Motor neuron (in vitro differentiated cells): Measurements from ENCODE around the gene MORN1. TPM values are rescaled to one million over a fixed set of nuclear protein-coding genes. Genes with fewer than 3 reads are reported as not detected.

Experiments used
- ATAC-seq, 8 experiments: fragments of 200-7000 bp; cut with Tn5 transposase; replicated peaks in 6 of 8; 2 replicates each; pipeline ENCODE4 v1.8.0; 2021; ENCODE audit warnings: mild to moderate bottlenecking in 8 of 8, moderate library complexity in 8 of 8
- H3K27ac ChIP-seq, 2 donors: fragments of 250-450 bp; sonication (Bioruptor Pico); 2 replicates each; pipeline ENCODE4 v1.9.0; 2021; ENCODE audit warnings: antibody characterized with exemption in 2 of 2, mild to moderate bottlenecking in 2 of 2, moderate library complexity in 1 of 2
- H3K4me1 ChIP-seq, 2 donors: fragments of 250-450 bp; sonication (Bioruptor Pico); replicated peaks in 1 of 2; 2 replicates each; pipeline ENCODE4 v1.6.1; 2021; ENCODE audit warnings: antibody characterized with exemption in 2 of 2, mild to moderate bottlenecking in 2 of 2, moderate library complexity in 1 of 2
- H3K4me3 ChIP-seq, 5 donors: fragments of 250-450 bp; sonication (Bioruptor Pico); 2 replicates each; pipeline ENCODE4 v1.9.0; 2021; ENCODE audit warnings: antibody characterized with exemption in 5 of 5, mild to moderate bottlenecking in 5 of 5, moderate library complexity in 4 of 5
- WGBS, 10 experiments: fragments of 450-650 bp; shearing (Covaris generic); methylation state at CpG; one replicate each; pipeline ENCODE4 v1.0.0; 2022; 5-methylcytosine and 5-hydroxymethylcytosine counted together
- in situ Hi-C, 9 experiments: fragments of 400-800 bp; cut with MboI; loops; one replicate each; pipeline ENCODE4 v1.15.0; 2021; ENCODE audit warnings: low sequenced_read_pairs in 9 of 9, low pct_unique_long_range_greater_than_20kb in 2 of 9; ENCODE audit not compliant: unreplicated experiment in 9 of 9
- total RNA-seq, 8 experiments: library from RNA; unstranded; fragments of 300-600 nt; gene quantifications; 2 replicates each; pipeline versions ENCODE4 v1.2.3 to v1.2.4, GENCODE V29; 2022

Gene MORN1
- total RNA-seq, 8 experiments from 2014 or later = 13.5 to 28.6 (median 21.8) TPM

GRCh38 chr1:2393471-2393877, 2.1 kb upstream of the MORN1 start:
- Histone ChIP-seq H3K4me3 (peak overlapping the region in 1 of 5 donors; percentile 93), H3K4me1 (peaks cover 15 to 18% of the 10 kb centered on the region in 2 donors), H3K27ac (no peak overlapping the region)
- in situ Hi-C loops = loop anchor here in 4 of 9 experiments (25.0 kb wide), 2 partner anchors 181 to 206 kb away; partner anchors contain the start of gene FAAP20 (in 3 of the 4)
- no peak for ATAC-seq
- WGBS, 10 experiments = 67 to 100% (median 94%) methylated on average over 1 to 8 of the region's 9 CpGs; no CpG with 5 or more reads in 3 of the 10 experiments

DNA sequence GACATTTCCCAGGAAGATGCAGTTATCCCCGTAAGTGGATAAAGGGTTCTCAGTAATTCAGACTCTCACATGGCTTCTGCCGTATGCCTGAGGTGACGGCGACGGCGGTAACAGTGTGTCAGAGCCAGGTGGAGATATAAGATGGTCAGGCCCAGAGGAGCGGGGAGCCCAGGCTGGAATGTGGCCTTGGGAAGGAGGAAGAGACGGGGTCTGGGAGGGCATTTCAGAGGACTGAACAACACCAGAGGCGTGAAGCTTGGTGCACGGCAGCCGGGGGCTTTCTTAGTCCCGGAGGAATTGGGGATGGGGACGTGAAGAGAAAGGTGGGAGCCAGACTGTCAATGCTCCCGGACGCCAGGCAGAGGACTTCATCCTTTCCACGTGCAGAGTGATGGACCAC, 1.3 kb upstream of the MORN1 start:
- 28 to 68% (median 37%) methylated on average over 1 to 13 of the region's 16 CpGs; no CpG with 5 or more reads in 3 of the 10 experiments for WGBS, 10 experiments
- Histone ChIP-seq H3K27ac (peak overlapping the region; percentile 85 to 98), H3K4me1 (peaks cover 15 to 18% of the 10 kb centered on the region in 2 donors), H3K4me3 (peak overlapping the region; percentile 74 to 98 (median 85))
- ATAC-seq = no peak
- in situ Hi-C loops = loop anchor here in 4 of 9 experiments (25.0 kb wide), 2 partner anchors 180 to 205 kb away; partner anchors contain the start of gene FAAP20 (in 3 of the 4)

GRCh38 chr1:2391931-2392509, 666 bp upstream of the MORN1 start:
- H3K27ac ChIP-seq = peak overlapping the region; percentile 85 to 98

DNA sequence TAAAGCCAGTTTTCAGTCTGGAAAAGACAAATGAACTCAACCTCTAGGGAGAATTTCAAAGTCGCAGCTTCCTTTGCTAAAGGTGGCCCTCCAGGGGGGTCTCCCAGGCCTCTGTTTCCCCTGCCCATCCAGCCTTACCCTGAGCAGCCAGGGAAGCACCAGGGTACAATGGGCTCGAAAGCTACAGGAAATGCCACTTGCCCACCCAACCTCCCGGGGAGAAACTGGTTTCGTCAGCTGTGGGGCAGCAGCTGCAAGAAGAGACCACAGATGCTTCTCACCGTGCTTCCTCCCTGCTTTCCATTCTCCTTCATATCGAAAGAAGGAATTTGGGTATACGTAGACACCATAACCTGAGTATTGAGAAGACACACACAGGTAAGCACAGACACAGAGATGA, 1.7 kb downstream of the MORN1 start:
- ATAC-seq = no peak
- peaks cover 15 to 18% of the 10 kb centered on the region in 2 donors for H3K4me1 ChIP-seq
- in situ Hi-C loops = loop anchor here in 6 of 9 experiments (5.0 to 25.0 kb wide), 4 partner anchors 177 to 202 kb away; partner anchors contain the start of gene FAAP20 (in 5 of the 6)
- 88 to 100% (median 93%) methylated on average over 2 to 7 of the region's 7 CpGs; no CpG with 5 or more reads in 2 of the 10 experiments for WGBS, 10 experiments
- no peak overlapping the region for H3K27ac ChIP-seq
- no peak overlapping the region for H3K4me3 ChIP-seq

More at GRCh38 chr1:2391931-2392509, 666 bp upstream of the MORN1 start:
- ATAC-seq = peak in 3 of 8 experiments; percentile 6 to 18 (median 7)
- Histone ChIP-seq H3K4me3 (peak overlapping the region; percentile 74 to 98 (median 85)), H3K4me1 (peaks cover 15 to 18% of the 10 kb centered on the region in 2 donors)
- 0 to 1% (median 0%) methylated on average over 2 to 15 of the region's 62 CpGs; no CpG with 5 or more reads in 5 of the 10 experiments for WGBS, 10 experiments
- in situ Hi-C loops = loop anchor here in 4 of 9 experiments (25.0 kb wide), 2 partner anchors 180 to 205 kb away; partner anchors contain the start of gene FAAP20 (in 3 of the 4)

DNA sequence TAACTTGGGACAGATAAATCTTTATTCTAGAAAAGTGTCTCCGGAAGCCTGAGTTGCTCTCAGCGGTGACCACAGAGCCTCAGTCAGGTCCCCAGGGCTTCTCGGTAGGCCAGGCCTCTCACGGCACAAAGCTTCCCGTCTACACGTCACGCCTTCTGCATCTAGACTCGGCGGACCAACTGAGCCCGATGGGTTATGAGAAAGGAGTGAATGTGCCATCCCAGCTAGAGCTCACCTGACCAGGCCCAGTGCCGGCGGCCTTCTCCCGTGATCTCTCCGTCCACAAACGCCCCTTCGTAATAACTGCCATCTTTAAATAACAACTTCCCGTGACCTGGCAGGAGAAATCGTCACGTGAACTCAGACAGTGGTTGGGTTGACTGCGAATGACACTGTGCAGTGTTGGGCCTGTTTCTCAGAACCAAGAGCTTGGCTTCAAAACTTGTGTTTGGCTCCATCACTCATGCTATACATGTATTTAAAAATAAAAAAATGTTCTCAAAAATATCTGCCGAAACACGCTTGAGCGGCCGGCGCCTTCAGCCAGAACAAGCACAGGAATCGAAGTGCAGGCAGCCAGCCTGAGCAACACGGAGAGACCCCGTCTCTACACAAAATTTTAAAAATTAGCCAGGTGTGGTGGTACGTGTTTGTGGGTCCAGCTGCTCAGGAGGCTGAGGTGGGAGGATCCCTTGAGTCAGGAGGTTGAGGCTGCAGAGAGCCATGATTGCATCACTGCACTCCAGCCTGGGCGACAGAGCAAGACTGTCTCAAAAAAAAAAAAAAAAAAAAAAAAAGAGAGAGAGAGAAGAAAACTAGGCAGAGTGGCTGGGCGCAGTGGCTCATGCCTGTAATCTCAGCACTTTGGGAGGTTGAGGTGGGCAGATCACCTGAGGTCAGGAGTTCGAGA, 3.1 kb downstream of the MORN1 start:
- ATAC-seq = no peak
- peaks cover 14 to 15% of the 10 kb centered on the region in 2 donors for H3K4me1 ChIP-seq
- in situ Hi-C loops = loop anchor here in 6 of 9 experiments (5.0 to 25.0 kb wide), 4 partner anchors 176 to 201 kb away; partner anchors contain the start of gene FAAP20 (in 5 of the 6)
- H3K4me3 ChIP-seq = no peak overlapping the region
- H3K27ac ChIP-seq = no peak overlapping the region
- WGBS, 10 experiments = 90 to 100% (median 96%) methylated on average over 2 to 31 of the region's 32 CpGs

DNA sequence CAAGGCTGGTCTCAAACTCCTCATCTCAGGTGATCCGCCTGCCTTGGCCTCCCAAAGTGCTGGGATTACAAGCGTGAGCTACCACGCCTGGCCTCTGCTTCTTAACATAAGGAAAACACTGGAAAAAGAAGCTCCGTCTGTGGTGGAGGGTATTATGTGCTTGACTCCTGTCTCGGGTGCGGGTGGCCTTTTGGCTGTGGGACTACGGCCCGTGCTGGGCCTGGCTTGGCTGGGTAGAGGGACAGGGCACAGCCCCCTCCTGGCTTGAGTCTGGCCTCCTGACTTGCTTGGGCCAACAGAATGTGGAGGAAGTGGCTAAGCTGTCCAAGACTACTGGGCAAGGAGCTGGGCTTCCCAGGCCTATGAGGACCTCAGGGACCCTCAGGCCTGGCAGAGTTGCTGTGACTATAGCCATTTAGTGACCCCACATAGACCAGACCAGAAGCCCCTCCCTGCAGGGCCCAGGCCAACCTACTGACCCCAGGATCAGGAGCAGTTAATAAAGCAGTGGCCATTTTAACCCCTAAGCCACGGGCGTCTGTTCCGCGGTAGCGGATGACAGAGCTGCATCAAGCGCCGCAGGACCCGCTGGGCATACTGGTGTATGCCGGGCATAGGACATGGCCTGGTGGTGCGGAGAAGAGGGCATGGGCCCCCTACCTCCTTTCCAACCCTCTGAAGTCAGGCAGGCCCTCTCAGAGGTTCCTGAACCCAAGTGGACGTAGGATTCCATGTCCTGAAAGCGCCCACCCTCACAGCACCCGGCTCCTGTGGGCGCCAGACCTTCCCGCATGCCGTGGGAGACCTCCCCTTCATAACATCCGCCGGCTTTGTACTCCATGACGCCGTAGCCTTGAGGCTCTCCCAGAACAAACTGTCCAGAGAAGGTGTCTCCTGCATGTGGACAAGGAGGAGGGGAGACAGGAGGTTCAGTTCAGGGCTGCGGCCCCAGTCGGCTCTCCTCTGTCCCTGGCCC, 4.4 kb downstream of the MORN1 start:
- in situ Hi-C loops = loop anchor here in 6 of 9 experiments (5.0 to 25.0 kb wide), 4 partner anchors 175 to 200 kb away; partner anchors contain the start of gene FAAP20 (in 5 of the 6)
- ATAC-seq = no peak
- Histone ChIP-seq H3K4me3 (no peak overlapping the region), H3K4me1 (peaks cover 7 to 9% of the 10 kb centered on the region in 2 donors), H3K27ac (no peak overlapping the region)
- 80 to 100% (median 95%) methylated on average over 1 to 16 of the region's 30 CpGs for WGBS, 10 experiments

DNA sequence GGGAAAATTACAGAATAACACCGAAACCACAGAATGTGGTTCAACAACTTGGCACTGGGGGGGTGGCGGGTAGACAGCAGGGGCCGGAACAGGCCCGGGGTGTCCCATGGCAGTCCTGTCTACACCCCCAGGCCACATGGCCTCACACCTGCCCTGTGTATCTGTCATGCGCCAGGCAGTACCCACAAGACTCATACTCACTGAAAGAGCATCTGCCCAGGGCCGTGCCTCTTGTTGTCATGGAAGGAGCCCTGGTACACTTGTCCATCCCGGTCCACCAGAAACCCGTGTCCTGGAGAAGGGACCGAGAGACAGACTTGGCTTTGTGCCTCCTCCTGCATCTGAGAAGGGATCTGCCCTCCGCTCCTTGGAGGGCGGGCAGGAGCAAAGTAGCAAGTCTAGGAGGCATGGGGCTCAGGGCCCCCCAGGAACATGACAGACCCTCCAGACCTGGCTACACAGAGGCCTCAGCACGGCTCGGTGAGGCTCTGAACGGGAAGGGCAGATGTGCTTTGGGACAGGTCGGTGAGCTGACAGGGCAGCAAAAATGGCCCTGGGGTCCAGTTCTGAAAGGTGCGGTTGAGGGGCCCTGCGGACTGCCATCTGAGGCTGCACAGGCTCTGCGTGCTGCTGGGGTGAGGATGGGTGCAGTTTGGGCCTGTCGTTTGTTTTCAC, 5.6 kb downstream of the MORN1 start:
- no peak for ATAC-seq
- in situ Hi-C loops = loop anchor here in 6 of 9 experiments (5.0 to 25.0 kb wide), 4 partner anchors 173 to 198 kb away; partner anchors contain the start of gene FAAP20 (in 5 of the 6)
- Histone ChIP-seq H3K4me1 (peaks cover 12 to 14% of the 10 kb centered on the region in 2 donors), H3K27ac (no peak overlapping the region), H3K4me3 (no peak overlapping the region)
- WGBS, 10 experiments = 81 to 100% (median 93%) methylated on average over 1 to 12 of the region's 19 CpGs; no CpG with 5 or more reads in 2 of the 10 experiments

GRCh38 chr1:2384941-2385481, 6.3 kb downstream of the MORN1 start:
- no peak overlapping the region for H3K27ac ChIP-seq
- H3K4me1 ChIP-seq = peaks cover 5 to 8% of the 10 kb centered on the region in 2 donors
- WGBS, 10 experiments = 60 to 91% (median 80%) methylated on average over 1 to 23 of the region's 41 CpGs; no CpG with 5 or more reads in 4 of the 10 experiments
- ATAC-seq = peak in 2 of 8 experiments; percentile 1 to 9
- in situ Hi-C loops = loop anchor here in 6 of 9 experiments (5.0 to 25.0 kb wide), 4 partner anchors 173 to 198 kb away; partner anchors contain the start of gene FAAP20 (in 5 of the 6)
- H3K4me3 ChIP-seq = no peak overlapping the region

- no peak overlapping the region for H3K27ac ChIP-seq
- 79 to 100% (median 89%) methylated on average over 2 to 19 of the region's 21 CpGs; no CpG with 5 or more reads in 1 of the 10 experiments for WGBS, 10 experiments
- H3K4me3 ChIP-seq = no peak overlapping the region
- in situ Hi-C loops = loop anchor here in 5 of 9 experiments (10.0 to 25.0 kb wide), 3 partner anchors 172 to 197 kb away; partner anchors contain the start of gene FAAP20 (in 4 of the 5)
- H3K4me1 ChIP-seq = peaks cover 5 to 7% of the 10 kb centered on the region in 2 donors
- no peak for ATAC-seq
Observed at GRCh38 chr1:2384130-2384860, 7.1 kb downstream of the MORN1 start.

DNA sequence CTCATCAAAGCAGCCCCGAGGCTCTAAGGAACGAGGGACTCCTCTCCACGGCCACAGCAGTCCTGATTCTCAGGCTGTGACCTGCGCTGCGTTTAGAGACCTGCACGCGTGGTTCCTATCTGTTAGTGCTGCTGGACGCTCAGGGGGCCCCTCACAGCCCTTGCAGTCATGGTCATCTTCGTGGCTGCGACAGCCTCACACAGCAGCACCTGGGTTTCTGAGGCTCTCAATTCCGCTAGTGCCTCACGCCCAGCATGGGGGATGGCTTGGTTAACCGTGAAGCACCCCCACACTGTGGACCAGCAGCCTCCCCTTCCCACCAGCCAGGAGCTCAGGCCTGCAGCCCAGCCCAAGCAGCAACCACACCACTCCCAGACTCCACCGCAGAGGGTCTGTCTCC, 7.8 kb downstream of the MORN1 start:
- WGBS, 10 experiments = 65 to 100% (median 92%) methylated on average over 1 to 8 of the region's 14 CpGs; no CpG with 5 or more reads in 3 of the 10 experiments
- in situ Hi-C loops = loop anchor here in 5 of 9 experiments (10.0 to 25.0 kb wide), 3 partner anchors 171 to 196 kb away; partner anchors contain the start of gene FAAP20 (in 4 of the 5)
- ATAC-seq = no peak
- Histone ChIP-seq H3K4me1 (peaks cover 5 to 7% of the 10 kb centered on the region in 2 donors), H3K27ac (no peak overlapping the region), H3K4me3 (no peak overlapping the region)
